HepG2 (cell line): ENCODE measurements around the gene PBX2. TPM values are rescaled to one million over a fixed set of nuclear protein-coding genes. Genes with fewer than 3 reads are reported as not detected.

ENCODE experiments used
- AGO1 ChIP-seq: fragments of 200-400 bp; formaldehyde crosslinking; IDR thresholded peaks from 2 replicates; pipeline ENCODE4 v1.6.1; 2017; ENCODE audit warnings: mild to moderate bottlenecking, low read depth, low read length, moderate library complexity; ENCODE audit not compliant: poor library complexity, severe bottlenecking
- ATF3 ChIP-seq: sonication (generic); formaldehyde crosslinking; IDR thresholded peaks from 2 replicates; pipeline ENCODE4 v1.4.0; 2020; ENCODE audit warnings: missing genetic modification reagents
- BHLHE40 ChIP-seq: IDR thresholded peaks from 2 replicates; pipeline ENCODE4 v1.6.1; 2011; ENCODE audit warnings: low read length, improper control_type of control experiment
- CEBPG ChIP-seq: IDR thresholded peaks from 2 replicates; pipeline ENCODE4 v1.6.1; 2016
- CENPT ChIP-seq: sonication (generic); formaldehyde crosslinking; IDR thresholded peaks from 2 replicates; pipeline ENCODE4 v1.8.0; 2022; ENCODE audit warnings: low read depth, mild to moderate bottlenecking, moderate library complexity, missing genetic modification reagents
- CREBL2 ChIP-seq: sonication (generic); formaldehyde crosslinking; IDR thresholded peaks from 2 replicates; pipeline ENCODE4 v1.8.1; 2023; ENCODE audit warnings: missing genetic modification reagents, mild to moderate bottlenecking, borderline replicate concordance
- EED ChIP-seq: sonication (generic); formaldehyde crosslinking; IDR thresholded peaks from 2 replicates; pipeline ENCODE4 v1.5.0; 2020; ENCODE audit warnings: mild to moderate bottlenecking, missing genetic modification reagents
- FOXK1 ChIP-seq: sonication (generic); formaldehyde crosslinking; IDR thresholded peaks from 2 replicates; pipeline ENCODE4 v1.4.0; 2020; ENCODE audit warnings: low read depth, missing genetic modification reagents, borderline replicate concordance
- FUBP1 ChIP-seq: sonication (generic); formaldehyde crosslinking; IDR thresholded peaks from 2 replicates; pipeline ENCODE4 v1.5.1; 2020; ENCODE audit warnings: missing genetic modification reagents, mild to moderate bottlenecking, borderline replicate concordance
- GMEB1 ChIP-seq: sonication (generic); formaldehyde crosslinking; IDR thresholded peaks from 2 replicates; pipeline ENCODE4 v1.5.1; 2020; ENCODE audit warnings: missing genetic modification reagents, mild to moderate bottlenecking, borderline replicate concordance
- HES4 ChIP-seq: sonication (generic); formaldehyde crosslinking; IDR thresholded peaks from 2 replicates; pipeline ENCODE4 v1.9.0; 2021; ENCODE audit warnings: mild to moderate bottlenecking, missing genetic modification reagents, borderline replicate concordance
- MTF2 ChIP-seq: sonication (generic); formaldehyde crosslinking; IDR thresholded peaks from 2 replicates; pipeline ENCODE4 v1.5.0; 2020; ENCODE audit warnings: missing genetic modification reagents, borderline replicate concordance
- MZF1 ChIP-seq: sonication (generic); formaldehyde crosslinking; IDR thresholded peaks from 2 replicates; pipeline ENCODE4 v1.8.1; 2023; ENCODE audit warnings: mild to moderate bottlenecking, missing genetic modification reagents, borderline replicate concordance
- NFKB2 ChIP-seq: sonication (generic); formaldehyde crosslinking; IDR thresholded peaks from 2 replicates; pipeline ENCODE4 v1.4.0; 2020; ENCODE audit warnings: missing genetic modification reagents, borderline replicate concordance
- NFYC ChIP-seq: IDR thresholded peaks from 2 replicates; pipeline ENCODE4 v1.6.1; 2016; ENCODE audit warnings: missing genetic modification reagents, missing compliant biosample characterization
- NONO ChIP-seq, 2 experiments: fragments of 450-650 bp in 1 of 2; sonication (generic) in 1 of 2; formaldehyde crosslinking in 1 of 2; IDR thresholded peaks in 1 of 2; conservative IDR thresholded peaks in 1 of 2; 2 replicates each; pipeline versions ENCODE4 v1.6.1 to v1.8.0; 2017 to 2022; ENCODE audit warnings: mild to moderate bottlenecking in 1 of 2, missing genetic modification reagents in 1 of 2, moderate library complexity in 1 of 2
- PCBP1 ChIP-seq: fragments of 200-400 bp; formaldehyde crosslinking; IDR thresholded peaks from 2 replicates; pipeline ENCODE4 v1.6.1; 2017; ENCODE audit warnings: mild to moderate bottlenecking, low read depth, low read length, borderline replicate concordance
- SRSF9 ChIP-seq: fragments of 200-400 bp; formaldehyde crosslinking; IDR thresholded peaks from 2 replicates; pipeline ENCODE4 v1.6.1; 2018; ENCODE audit warnings: borderline replicate concordance, mild to moderate bottlenecking, low read depth, low read length; ENCODE audit not compliant: insufficient read depth, poor library complexity, severe bottlenecking
- ZBTB44 ChIP-seq: sonication (generic); formaldehyde crosslinking; IDR thresholded peaks from 2 replicates; pipeline ENCODE4 v1.4.0; 2020; ENCODE audit warnings: missing genetic modification reagents
- ZBTB7B ChIP-seq: sonication (generic); formaldehyde crosslinking; IDR thresholded peaks from 2 replicates; pipeline ENCODE4 v1.4.0; 2020; ENCODE audit warnings: missing genetic modification reagents
- ZNF30 ChIP-seq: sonication (generic); formaldehyde crosslinking; IDR thresholded peaks from 2 replicates; pipeline ENCODE4 v1.5.0; 2020; ENCODE audit warnings: mild to moderate bottlenecking, missing genetic modification reagents
- ZNF543 ChIP-seq: sonication (generic); formaldehyde crosslinking; IDR thresholded peaks from 2 replicates; pipeline ENCODE4 v1.4.0; 2020; ENCODE audit warnings: mild to moderate bottlenecking, missing genetic modification reagents
- ZNF549 ChIP-seq: sonication (generic); formaldehyde crosslinking; IDR thresholded peaks from 2 replicates; pipeline ENCODE4 v1.5.0; 2020; ENCODE audit warnings: missing genetic modification reagents
- polyA plus RNA-seq, 8 experiments: library from polyadenylated mRNA; depleted of rRNA in 3 of 8; stranded (reverse) in 7 of 8; unstranded in 1 of 8; fragments of >200 nt; fragmentation: Illumina TruSeq in 4 of 8; extraction: Trizol in 4 of 8; gene quantifications; 2 replicates each; pipeline versions ENCODE4 v1.2.1 to v1.2.3, GENCODE V29; 2011 to 2016; ENCODE audit warnings: low read depth in 4 of 8, missing spikeins in 1 of 8, mixed read lengths in 1 of 8; ENCODE audit not compliant: insufficient read depth in 1 of 8
- total RNA-seq, 5 experiments: library from RNA; depleted of rRNA; stranded (reverse); fragments of >200 nt; fragmentation: Illumina TruSeq; extraction: Trizol; gene quantifications; 2 replicates each; pipeline ENCODE4 v1.2.3, GENCODE V29; 2016; ENCODE audit warnings: low read depth in 1 of 5

PBX2 gene
- total and polyA plus RNA-seq, 2 of the 13 experiments (the other 11 are each of a cell fraction or from before 2014, with no cell fraction given), result 42.3 to 77.8 TPM

- TF ChIP-seq AGO1, result peak; percentile 40
- peak; percentile 9; the same call in 1 of the 2 replicates for TF ChIP-seq ZNF543 (CRISPR knock-in tag)
- no peak; the same call in 1 of the 2 replicates for TF ChIP-seq ATF3 (CRISPR knock-in tag)
- TF ChIP-seq GMEB1 (CRISPR knock-in tag), result peak; percentile 57; the same call in 1 of the 2 replicates
- TF ChIP-seq NFYC (CRISPR knock-in tag), result peak; percentile 39; the same call in 1 of the 2 replicates
- TF ChIP-seq NONO (IDR thresholded peaks at IDR 0.05), result no peak
- TF ChIP-seq NONO (CRISPR knock-in tag; conservative IDR thresholded peaks at IDR 0.05), result peak; percentile 83
- TF ChIP-seq MTF2 (CRISPR knock-in tag), result 0 out of 2 replicates have a peak, but pooled peaks have one; percentile 65
- TF ChIP-seq ZNF549 (CRISPR knock-in tag), result no peak
- TF ChIP-seq ZBTB7B (CRISPR knock-in tag), result peak; percentile 81
- TF ChIP-seq PCBP1, result 0 out of 2 replicates have a peak, but pooled peaks have one; percentile 39
- TF ChIP-seq FOXK1, result peak; percentile 67; the same call in 1 of the 2 replicates
- no peak for TF ChIP-seq ZNF30
- TF ChIP-seq SRSF9, result no peak
- TF ChIP-seq FUBP1 (CRISPR knock-in tag), result 0 out of 2 replicates have a peak, but pooled peaks have one; percentile 17
- no peak for TF ChIP-seq EED (CRISPR knock-in tag)
- no peak; the same call in 1 of the 2 replicates for TF ChIP-seq ZBTB44 (CRISPR knock-in tag)
- TF ChIP-seq HES4, result 0 out of 2 replicates have a peak, but pooled peaks have one; percentile 84
- TF ChIP-seq MZF1, result peak; percentile 92; the same call in 1 of the 2 replicates
- 0 out of 2 replicates have a peak, but pooled peaks have one; percentile 9 for TF ChIP-seq CENPT (CRISPR knock-in tag)
- TF ChIP-seq CEBPG, result peak; percentile 34; the same call in 1 of the 2 replicates
- TF ChIP-seq BHLHE40, result no peak
- peak; percentile 67; the same call in 1 of the 2 replicates for TF ChIP-seq CREBL2 (CRISPR knock-in tag)
- TF ChIP-seq NFKB2 (CRISPR knock-in tag), result 0 out of 2 replicates have a peak, but pooled peaks have one; percentile 9
These were observed 35.4 kb downstream of the PBX2 start (continued) for GRCh38 chr6:32154514-32155161.
